Limb (tissue), 2 donors: ENCODE data around the gene EMC9.

Experiments used
- DNase-seq, 2 donors: peaks; one replicate each; pipeline ENCODE4 v3.0.0-alpha.2; 2016; ENCODE audit errors: extremely low spot score in 2 of 2

Gene EMC9

DNA sequence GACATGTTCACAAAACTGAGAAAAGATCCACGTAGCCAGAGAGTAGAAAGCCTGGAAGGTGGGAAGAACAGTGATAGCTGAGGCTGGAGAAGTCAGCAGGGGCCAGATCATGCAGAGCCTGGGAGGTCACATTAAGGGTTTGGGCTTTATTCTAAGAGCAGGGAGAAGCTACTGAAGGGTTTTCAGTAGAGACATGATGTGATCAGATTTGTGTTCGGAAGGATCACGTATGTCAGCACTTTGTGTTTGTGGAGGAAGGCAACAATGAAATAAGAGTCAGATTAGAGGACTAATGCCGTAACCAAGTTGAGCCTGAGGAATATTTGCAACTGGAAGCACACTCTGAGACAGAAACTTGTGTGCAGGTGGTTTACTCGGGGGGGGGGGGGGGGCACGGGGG, 51.5 kb downstream of the EMC9 start:
- no peak for DNase-seq
